ENCODE results near the gene VCPKMT. TPM values are rescaled to one million over a fixed set of nuclear protein-coding genes. Genes with fewer than 3 reads are reported as not detected.
A peak's percentile ranks its signal among the peaks of the same experiment; 100 is the strongest.
"Not testable (repeated sequence)": the region's sequence is repeated elsewhere in the genome, so short reads cannot be mapped to it uniquely, and the experiment has no call there.

Gene VCPKMT
- polyA plus RNA-seq, 3 donors, result 11.8 to 16.5 (median 16.1) TPM

DNA sequence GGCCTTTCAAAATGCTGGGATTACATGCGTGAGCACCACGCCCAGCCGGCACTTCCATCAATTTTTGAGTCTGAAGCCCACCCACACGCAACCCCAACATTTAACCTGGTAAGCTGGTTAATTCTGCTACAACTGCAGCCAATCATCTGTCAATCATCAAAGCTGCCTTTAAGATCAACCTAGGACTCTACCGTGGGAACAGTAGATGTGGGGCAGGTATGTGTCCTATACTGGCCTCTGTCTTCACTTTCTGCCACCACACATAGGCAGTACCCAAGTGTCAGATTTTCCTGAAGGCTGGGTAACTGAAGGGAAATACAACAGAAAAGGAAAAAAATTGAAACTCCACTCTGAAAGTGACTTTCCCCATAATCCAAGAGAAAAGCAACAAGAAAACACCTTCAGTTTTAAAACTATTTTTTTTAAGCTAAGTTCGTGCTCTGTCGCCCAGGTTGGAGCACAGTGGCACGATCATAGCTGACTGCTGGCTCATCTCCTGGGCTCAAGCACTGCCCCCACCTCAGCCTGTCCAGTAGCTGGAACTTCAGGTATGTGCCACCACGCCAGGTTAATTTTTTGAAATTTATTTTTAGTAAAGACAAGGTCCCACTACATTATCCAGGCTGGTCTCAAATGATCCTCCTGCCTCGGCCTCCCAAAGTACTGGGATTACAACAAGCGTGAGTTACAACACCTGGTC, 22.2 kb downstream of the VCPKMT start:
- no peak for DNase-seq

- DNase-seq, result no peak
Observed at GRCh38 chr14:50093496-50093895, 22.9 kb downstream of the VCPKMT start.

GRCh38 chr14:50092006-50092555, 24.3 kb downstream of the VCPKMT start:
- no peak for DNase-seq

DNA sequence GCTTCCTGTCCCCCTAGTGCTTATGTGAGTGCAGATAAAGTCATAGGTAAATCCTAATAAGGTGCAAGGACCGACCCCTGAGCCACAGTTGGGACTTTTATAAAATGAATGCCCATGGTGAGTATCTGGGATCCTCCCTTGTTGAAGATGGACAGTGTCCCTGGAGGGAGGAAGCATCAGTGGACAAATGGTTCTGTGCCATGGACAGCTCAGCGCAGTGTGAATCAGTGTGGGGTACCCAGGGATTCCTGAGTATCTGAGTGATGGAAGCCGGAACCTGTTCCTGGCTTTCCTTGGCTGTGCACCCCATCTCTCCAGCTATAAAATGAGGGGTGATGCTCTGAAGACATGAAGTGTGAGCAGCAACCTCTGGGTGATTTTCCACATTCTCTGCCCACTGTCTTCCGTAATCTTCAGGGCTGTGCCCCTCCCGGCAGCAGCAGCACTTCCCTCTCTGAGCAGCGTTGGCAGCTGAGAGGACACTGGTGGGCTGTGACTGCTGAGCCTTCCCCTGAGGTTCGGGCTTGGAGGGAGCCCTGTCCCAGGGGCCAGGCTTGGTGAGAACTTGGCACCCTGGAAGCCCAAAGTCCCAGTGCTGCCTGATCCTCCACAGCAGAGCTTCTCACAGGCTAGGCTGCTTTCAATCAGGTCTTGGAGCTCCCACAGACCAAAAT, 25.0 kb downstream of the VCPKMT start:
- no peak for DNase-seq

DNA sequence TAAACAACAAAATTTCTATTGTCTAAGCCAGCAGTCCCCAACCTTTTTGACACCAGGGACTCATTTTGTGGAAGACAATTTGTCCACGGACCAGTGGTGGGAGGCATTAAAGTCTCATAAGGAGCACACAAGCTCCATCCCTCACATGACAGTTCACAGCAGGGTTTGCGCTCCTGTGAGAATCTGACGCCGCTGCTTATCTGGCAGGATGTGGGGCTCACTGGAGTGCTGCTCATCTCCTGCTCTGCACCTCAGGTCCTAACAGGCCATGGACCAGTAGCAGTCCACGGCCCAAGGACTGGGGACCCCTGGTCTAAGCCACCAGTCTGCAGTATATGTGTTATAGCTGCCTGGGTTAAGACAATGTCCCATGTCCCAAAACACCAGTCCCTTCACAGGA, 27.2 kb downstream of the VCPKMT start:
- no peak for DNase-seq

DNA sequence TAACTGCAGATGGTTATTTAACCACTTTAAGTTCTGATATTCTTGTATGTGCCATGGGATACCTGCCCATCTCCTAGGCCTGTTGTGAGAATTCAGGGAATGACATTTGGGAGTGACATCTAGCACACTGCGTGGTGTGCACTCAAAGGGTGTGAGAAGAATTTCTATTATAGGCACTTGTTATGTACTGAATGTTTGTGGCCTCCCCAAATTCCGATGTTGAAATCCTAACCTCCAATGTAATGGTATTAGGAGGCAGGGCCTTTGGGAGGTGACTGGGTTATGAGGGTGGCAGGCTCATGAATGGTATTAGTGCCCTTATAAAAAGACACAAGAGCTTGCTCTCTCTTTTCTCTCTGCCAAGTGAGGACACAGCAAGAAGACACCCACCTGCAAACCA, 27.6 kb downstream of the VCPKMT start:
- DNase-seq, result no peak

DNA sequence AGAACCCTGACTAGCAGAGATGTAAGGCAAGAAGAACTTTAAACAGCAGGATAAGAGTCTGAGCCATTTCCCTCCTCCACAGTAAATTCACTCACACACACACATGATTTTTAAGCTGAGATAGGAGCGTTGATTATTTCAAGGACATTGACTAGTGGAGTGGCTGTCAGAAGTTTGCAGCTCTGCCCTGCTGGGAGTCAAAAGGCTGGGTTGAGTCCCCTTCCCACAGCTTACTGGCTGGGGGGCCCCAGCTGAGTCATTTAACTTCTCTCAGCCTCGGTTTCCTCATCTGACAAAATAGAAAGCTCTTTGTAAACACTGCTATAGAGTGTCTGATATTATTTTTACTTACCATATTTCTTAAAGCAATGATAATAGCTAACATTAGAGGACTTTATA, 28.3 kb downstream of the VCPKMT start:
- DNase-seq, result no peak

GRCh38 chr14:50087341-50088116, 28.8 kb downstream of the VCPKMT start:
- no peak for DNase-seq

- DNase-seq, result no peak
Observed at GRCh38 chr14:50086321-50086711, 30.1 kb downstream of the VCPKMT start.

- no peak for DNase-seq
Observed at GRCh38 chr14:50085570-50086320, 30.6 kb downstream of the VCPKMT start.

GRCh38 chr14:50084666-50085065, 31.7 kb downstream of the VCPKMT start:
- DNase-seq, result no peak

DNA sequence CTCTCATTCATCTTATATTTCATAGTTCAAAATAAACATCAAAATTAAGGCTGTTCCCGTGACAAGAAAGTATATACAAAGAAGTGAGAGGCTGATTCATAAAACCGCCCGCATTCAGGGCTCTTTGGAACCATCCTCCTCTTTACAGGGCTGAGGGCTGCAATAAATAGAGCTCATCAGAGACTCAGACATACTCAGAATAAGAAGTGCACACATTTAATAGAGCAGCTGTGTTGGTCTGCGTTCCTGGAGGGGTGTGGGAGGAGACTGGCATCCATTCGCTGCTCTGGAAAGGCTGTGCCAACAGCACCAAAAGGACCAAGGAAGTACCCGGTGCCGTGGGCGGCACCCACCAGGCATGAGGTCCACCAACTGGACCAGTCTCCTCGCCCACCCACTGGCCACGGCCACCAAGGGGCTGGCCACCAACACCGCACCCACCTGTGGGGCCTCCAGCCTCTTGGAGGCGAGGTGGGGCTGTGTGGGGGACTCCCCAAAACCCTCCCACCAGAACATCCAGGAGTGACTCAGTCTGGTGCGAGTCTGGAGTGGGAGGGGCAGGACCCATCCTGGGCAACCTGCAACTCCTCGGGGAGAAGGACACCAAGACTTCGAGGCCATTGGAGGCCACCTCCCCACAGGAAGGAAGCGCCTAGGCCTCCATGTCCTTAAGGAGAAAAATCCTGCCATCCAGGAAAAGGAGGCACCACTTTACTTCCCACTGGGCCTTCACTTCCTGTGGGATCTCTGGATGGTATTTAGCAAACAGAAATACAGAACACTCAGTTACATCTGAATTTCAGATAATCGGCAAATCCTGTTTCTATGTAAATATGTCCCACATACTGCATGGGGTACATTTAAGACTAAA, 32.7 kb downstream of the VCPKMT start:
- no peak for DNase-seq

- DNase-seq, result no peak
Observed at GRCh38 chr14:50082784-50083466, 33.4 kb downstream of the VCPKMT start.

- peak; percentile 67 for DNase-seq
Observed at GRCh38 chr14:50082308-50082742, 34.0 kb downstream of the VCPKMT start.

DNA sequence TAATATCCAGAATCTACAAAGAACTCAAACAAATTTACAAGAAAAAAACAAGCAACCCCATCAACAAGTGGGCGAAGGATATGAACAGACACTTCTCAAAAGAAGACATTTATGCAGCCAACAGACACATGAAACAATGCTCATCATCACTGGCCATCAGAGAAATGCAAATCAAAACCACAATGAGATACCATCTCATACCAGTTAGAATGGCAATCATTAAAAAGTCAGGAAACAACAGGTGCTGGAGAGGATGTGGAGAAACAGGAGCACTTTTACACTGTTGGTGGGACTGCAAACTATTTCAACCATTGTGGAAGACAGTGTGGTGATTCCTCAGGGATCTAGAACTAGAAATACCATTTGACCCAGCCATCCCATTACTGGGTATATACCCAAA, 37.3 kb downstream of the VCPKMT start:
- DNase-seq, result not testable (repeated sequence)

- DNase-seq, result not testable (repeated sequence)
Observed at GRCh38 chr14:50073663-50074062, 42.7 kb downstream of the VCPKMT start.

GRCh38 chr14:50072395-50072794, 44.0 kb downstream of the VCPKMT start:
- DNase-seq, result no peak

DNA sequence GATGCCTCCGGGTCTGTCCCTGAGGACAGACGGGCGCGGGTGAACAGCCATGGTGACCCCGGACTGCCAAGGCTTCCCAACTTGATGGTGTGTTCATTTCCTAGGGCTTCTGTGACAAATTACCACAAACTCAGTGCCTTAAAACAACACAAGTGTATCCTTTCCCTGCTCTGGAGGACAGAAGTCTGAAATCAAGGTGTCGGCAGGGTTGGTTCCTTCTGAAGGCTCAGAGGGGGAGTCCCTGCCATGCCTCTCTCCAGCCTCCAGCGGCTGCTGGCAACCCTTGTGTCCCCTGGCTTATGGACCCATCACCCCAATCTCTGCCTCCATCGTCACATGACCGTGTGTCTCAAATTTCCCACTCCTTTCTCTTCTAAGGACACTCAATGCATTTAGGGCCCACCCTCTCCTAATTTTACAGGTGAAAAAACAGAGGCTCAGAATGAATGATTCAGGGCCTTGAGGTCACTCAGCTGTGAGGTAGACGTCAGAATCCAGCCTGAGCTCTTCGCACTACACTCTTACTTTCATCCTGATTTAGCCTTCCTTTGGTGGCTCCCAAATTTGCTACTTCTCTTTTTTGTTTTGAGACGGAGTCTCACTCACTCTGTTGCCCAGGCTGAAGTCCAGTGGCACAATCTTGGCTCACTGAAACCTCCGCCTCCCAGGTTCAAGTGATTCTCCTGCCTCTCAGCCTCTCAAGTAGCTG, 45.4 kb downstream of the VCPKMT start:
- no peak for DNase-seq

DNA sequence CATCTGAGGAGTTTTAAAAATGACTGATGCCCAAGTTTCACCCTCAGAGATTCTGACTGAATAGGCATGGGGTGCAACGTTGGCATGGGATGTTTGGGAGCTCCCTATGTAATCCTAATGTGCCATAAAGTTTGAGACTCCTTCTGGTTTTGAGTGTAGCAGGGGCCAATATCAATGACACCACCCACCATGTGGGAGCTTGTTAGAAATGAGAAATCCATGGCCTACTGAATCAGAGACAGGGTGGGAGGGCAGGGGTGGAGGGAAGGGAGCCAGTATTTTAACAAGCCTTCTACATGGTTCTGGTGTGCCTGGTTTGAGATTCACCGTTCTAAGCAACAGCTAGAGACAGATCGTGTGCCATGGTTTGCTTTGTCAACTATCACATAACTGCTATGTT, 46.1 kb downstream of the VCPKMT start:
- DNase-seq, result no peak

DNA sequence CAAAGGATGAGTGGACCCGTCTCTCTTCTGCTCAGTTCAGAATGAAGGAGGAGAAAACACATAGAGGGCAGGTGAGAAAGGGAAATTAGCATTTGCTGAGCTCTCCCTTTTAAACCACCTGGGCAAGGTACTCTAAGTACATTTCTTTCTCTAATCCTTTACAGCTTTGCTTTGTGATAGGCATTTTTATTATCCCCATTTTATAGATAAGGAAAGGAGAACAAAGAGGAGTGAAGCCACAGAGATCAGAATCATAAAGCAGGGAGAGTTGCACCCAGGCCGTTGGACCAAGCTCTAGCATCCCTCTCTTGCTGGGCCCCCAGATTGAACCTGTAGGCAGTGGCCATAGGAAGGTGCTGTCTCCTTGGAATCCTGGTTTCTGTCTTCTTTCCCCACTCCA, 47.0 kb downstream of the VCPKMT start:
- no peak for DNase-seq
